Liver (tissue), 9 donors: Measurements from ENCODE around the gene JPH4. TPM values are rescaled to one million over a fixed set of nuclear protein-coding genes. Genes with fewer than 3 reads are reported as not detected.

Experiments
- DNase-seq: peaks from one replicate; pipeline ENCODE4 v3.0.0-alpha.2; 2017; ENCODE audit warnings: low spot score
- H3K27ac ChIP-seq, 2 donors: one replicate each; pipeline ENCODE4 v1.7.0; 2013; ENCODE audit warnings: inconsistent platforms in 2 of 2, low read length in 2 of 2, control low read depth in 1 of 2, low read depth in 1 of 2, mild to moderate bottlenecking in 1 of 2
- H3K27me3 ChIP-seq, 4 donors: one replicate each; pipeline versions ENCODE4 v1.6.1 to v1.7.0; 2013; ENCODE audit warnings: low read length in 3 of 4, inconsistent platforms in 1 of 4, mild to moderate bottlenecking in 1 of 4, moderate library complexity in 1 of 4; ENCODE audit not compliant: control insufficient read depth in 4 of 4, insufficient read depth in 4 of 4
- H3K36me3 ChIP-seq, 4 donors: one replicate each; pipeline versions ENCODE4 v1.6.1 to v1.7.0; 2013; ENCODE audit warnings: low read length in 3 of 4, mild to moderate bottlenecking in 3 of 4, low read depth in 1 of 4, moderate library complexity in 1 of 4; ENCODE audit not compliant: control insufficient read depth in 4 of 4, insufficient read depth in 3 of 4
- H3K4me1 ChIP-seq, 4 donors: one replicate each; pipeline versions ENCODE4 v1.6.1 to v1.7.0; 2013; ENCODE audit warnings: low read length in 3 of 4, mild to moderate bottlenecking in 3 of 4, moderate library complexity in 1 of 4; ENCODE audit not compliant: control insufficient read depth in 4 of 4, insufficient read depth in 4 of 4
- H3K4me3 ChIP-seq, 3 donors: one replicate each; pipeline versions ENCODE4 v1.6.1 to v1.7.0; 2013; ENCODE audit warnings: low read length in 3 of 3, control low read depth in 1 of 3, low read depth in 1 of 3, mild to moderate bottlenecking in 1 of 3
- H3K9ac ChIP-seq, 2 donors: one replicate each; pipeline ENCODE4 v1.7.0; 2013; ENCODE audit warnings: low read length in 2 of 2, mild to moderate bottlenecking in 2 of 2, moderate library complexity in 2 of 2, control low read depth in 1 of 2, low read depth in 1 of 2
- H3K9me3 ChIP-seq, 4 donors: one replicate each; pipeline versions ENCODE4 v1.6.1 to v1.7.0; 2013; ENCODE audit warnings: low read length in 3 of 4; ENCODE audit not compliant: control insufficient read depth in 4 of 4
- ATF3 ChIP-seq: IDR thresholded peaks from 2 replicates; pipeline ENCODE4 v1.6.1; 2016; ENCODE audit warnings: antibody characterized with exemption
- CTCF ChIP-seq: fragments of 150-350 bp; IDR thresholded peaks from 2 replicates; pipeline ENCODE4 v1.5.1; 2017; ENCODE audit warnings: improper control_type of control experiment, low read depth, low read length; ENCODE audit not compliant: missing input control
- EGR1 ChIP-seq, 2 donors: IDR thresholded peaks; 2 replicates each; pipeline ENCODE4 v1.6.1; 2016 to 2018; ENCODE audit warnings: antibody characterized with exemption in 2 of 2, low read depth in 2 of 2
- FOXA1 ChIP-seq: IDR thresholded peaks from 2 replicates; pipeline ENCODE4 v1.6.1; 2016; ENCODE audit warnings: antibody characterized with exemption
- FOXA2 ChIP-seq: IDR thresholded peaks from 2 replicates; pipeline ENCODE4 v1.6.1; 2016; ENCODE audit warnings: antibody characterized with exemption
- GABPA ChIP-seq, 2 donors: IDR thresholded peaks in 1 of 2; conservative IDR thresholded peaks in 1 of 2; 2 replicates each; pipeline ENCODE4 v1.6.1; 2016; ENCODE audit warnings: antibody characterized with exemption in 2 of 2, mild to moderate bottlenecking in 1 of 2, moderate library complexity in 1 of 2
- HNF4A ChIP-seq, 2 donors: conservative IDR thresholded peaks; 2 replicates each; pipeline ENCODE4 v1.6.1; 2016; ENCODE audit warnings: antibody characterized with exemption in 2 of 2, mild to moderate bottlenecking in 2 of 2
- HNF4G ChIP-seq: IDR thresholded peaks from 2 replicates; pipeline ENCODE4 v1.6.1; 2016; ENCODE audit warnings: antibody characterized with exemption
- JUND ChIP-seq, 2 donors: IDR thresholded peaks; 2 replicates each; pipeline ENCODE4 v1.6.1; 2016; ENCODE audit warnings: antibody characterized with exemption in 2 of 2
- MAX ChIP-seq: IDR thresholded peaks from 2 replicates; pipeline ENCODE4 v1.6.1; 2016; ENCODE audit warnings: antibody characterized with exemption
- NR2F2 ChIP-seq: IDR thresholded peaks from 2 replicates; pipeline ENCODE4 v1.6.1; 2016; ENCODE audit warnings: antibody characterized with exemption
- RAD21 ChIP-seq, 2 donors: IDR thresholded peaks; 2 replicates each; pipeline ENCODE4 v1.6.1; 2016; ENCODE audit warnings: antibody characterized with exemption in 2 of 2, mild to moderate bottlenecking in 2 of 2
- REST ChIP-seq: IDR thresholded peaks from 2 replicates; pipeline ENCODE4 v1.6.1; 2016; ENCODE audit warnings: antibody characterized with exemption, mild to moderate bottlenecking
- RXRA ChIP-seq, 2 donors: IDR thresholded peaks; 2 replicates each; pipeline ENCODE4 v1.6.1; 2017 to 2018; ENCODE audit warnings: antibody characterized with exemption in 2 of 2, mild to moderate bottlenecking in 1 of 2
- SP1 ChIP-seq: IDR thresholded peaks from 2 replicates; pipeline ENCODE4 v1.6.1; 2018; ENCODE audit warnings: antibody characterized with exemption, mild to moderate bottlenecking
- TAF1 ChIP-seq: conservative IDR thresholded peaks from 2 replicates; pipeline ENCODE4 v1.6.1; 2016; ENCODE audit warnings: antibody characterized with exemption, mild to moderate bottlenecking
- YY1 ChIP-seq: IDR thresholded peaks from 2 replicates; pipeline ENCODE4 v1.6.1; 2016; ENCODE audit warnings: antibody characterized with exemption, mild to moderate bottlenecking
- ZBTB33 ChIP-seq: IDR thresholded peaks from 2 replicates; pipeline ENCODE4 v1.6.1; 2016; ENCODE audit warnings: antibody characterized with exemption
- WGBS: extraction: QIAGEN DNeasy Blood & Tissue Kit; methylation state at CpG from one replicate; pipeline ENCODE4 v1.1.7; 2013; 5-methylcytosine and 5-hydroxymethylcytosine counted together
- polyA plus RNA-seq, 2 donors: library from polyadenylated mRNA; stranded (reverse) in 1 of 2; unstranded in 1 of 2; fragments of 200-250 nt in 1 of 2; fragments of >200 nt in 1 of 2; fragmentation: Nextera tagmentation in 1 of 2; extraction: Ambion mirVana in 1 of 2; gene quantifications; one replicate each; pipeline versions ENCODE4 v1.2.1 to v1.2.3, GENCODE V29; 2013 to 2015
- total RNA-seq, 2 donors: library from RNA; depleted of rRNA; stranded (reverse); fragments of >200 nt; gene quantifications; one replicate each; pipeline ENCODE4 v1.2.3, GENCODE V29; 2014
- donor health status: healthy.
- donor health status: healthy.
- donor health status: healthy.
- donor health status: healthy.
- donor health status: healthy.

JPH4 gene
- total and polyA plus RNA-seq, 4 donors, result 0.07 to 0.24 (median 0.16) TPM

GRCh38 chr14:23573384-23574015, 5.1 kb downstream of the JPH4 start:
- 80% methylated on average over 5 of the region's 5 CpGs for WGBS
- Histone ChIP-seq H3K9ac (no peak overlapping the region), H3K36me3 (no peaks in the 10 kb centered on the region), H3K4me3 (no peak overlapping the region), H3K9me3 (no peaks in the 10 kb centered on the region), H3K4me1 (peaks cover 0 to 13% (median 12%) of the 10 kb centered on the region in 4 donors), H3K27me3 (peaks cover 0 to 6% (median under 1%) of the 10 kb centered on the region in 4 donors), H3K27ac (no peak overlapping the region)
- no peak for DNase-seq
- TF ChIP-seq TAF1 (no peak), CTCF (no peak), HNF4A (conservative IDR thresholded peaks at IDR 0.05) (no peak)

- Histone ChIP-seq H3K4me1 (peaks cover 0 to 13% (median 12%) of the 10 kb centered on the region in 4 donors), H3K4me3 (no peak overlapping the region), H3K27me3 (peaks cover 0 to 6% (median under 1%) of the 10 kb centered on the region in 4 donors), H3K36me3 (no peaks in the 10 kb centered on the region), H3K27ac (no peak overlapping the region), H3K9me3 (no peaks in the 10 kb centered on the region), H3K9ac (no peak overlapping the region)
- TF ChIP-seq FOXA1 (no peak), GABPA (IDR thresholded peaks at IDR 0.05 in 1 of 2, conservative IDR thresholded peaks at IDR 0.05 in 1 of 2) (no peak), RAD21 (IDR thresholded peaks at IDR 0.05) (no peak), TAF1 (no peak), EGR1 (IDR thresholded peaks at IDR 0.05; ENCODE audit: low read depth in 2 of 2) (no peak), MAX (no peak), HNF4G (no peak), SP1 (no peak), NR2F2 (no peak), CTCF (no peak), FOXA2 (no peak), RXRA (IDR thresholded peaks at IDR 0.05) (no peak), JUND (IDR thresholded peaks at IDR 0.05) (no peak), YY1 (no peak), ZBTB33 (no peak), ATF3 (no peak), HNF4A (conservative IDR thresholded peaks at IDR 0.05) (no peak), REST (no peak)
- WGBS, result 68% methylated on average over 4 of the region's 4 CpGs
- no peak for DNase-seq
These were observed 5.8 kb downstream of the JPH4 start for GRCh38 chr14:23572836-23573235.
